ENCODE data around the gene NSMCE3.
"Not testable (repeated sequence)": the region's sequence is repeated elsewhere in the genome, so short reads cannot be mapped to it uniquely, and the experiment has no call there.

Gene NSMCE3

GRCh38 chr15:29268706-29269484, 727 bp downstream of the NSMCE3 start:
- no peak for FAIRE-seq

- FAIRE-seq, result no peak
Observed at GRCh38 chr15:29266052-29266582, 3.5 kb downstream of the NSMCE3 start.

GRCh38 chr15:29263289-29263688, 6.3 kb downstream of the NSMCE3 start:
- FAIRE-seq, result no peak

- no peak for FAIRE-seq
Observed at GRCh38 chr15:29262738-29263137, 6.9 kb downstream of the NSMCE3 start.

- FAIRE-seq, result no peak
Observed at GRCh38 chr15:29260896-29261295, 8.7 kb downstream of the NSMCE3 start.

GRCh38 chr15:29259233-29259632, 10.4 kb downstream of the NSMCE3 start:
- FAIRE-seq, result no peak

- no peak for FAIRE-seq
Observed at GRCh38 chr15:29252234-29252633, 17.4 kb downstream of the NSMCE3 start.

- no peak for FAIRE-seq
Observed at GRCh38 chr15:29244544-29244943, 25.1 kb downstream of the NSMCE3 start.

- FAIRE-seq, result no peak
Observed at GRCh38 chr15:29244123-29244522, 25.5 kb downstream of the NSMCE3 start.

- FAIRE-seq, result no peak
Observed at GRCh38 chr15:29242456-29243242, 27.0 kb downstream of the NSMCE3 start.

GRCh38 chr15:29241207-29241606, 28.4 kb downstream of the NSMCE3 start:
- no peak for FAIRE-seq

GRCh38 chr15:29239395-29239794, 30.2 kb downstream of the NSMCE3 start:
- no peak for FAIRE-seq

GRCh38 chr15:29233566-29233965, 36.1 kb downstream of the NSMCE3 start:
- no peak for FAIRE-seq

GRCh38 chr15:29226436-29227208, 43.0 kb downstream of the NSMCE3 start:
- FAIRE-seq, result no peak

GRCh38 chr15:29225534-29226234, 43.9 kb downstream of the NSMCE3 start:
- no peak for FAIRE-seq

- not testable (repeated sequence) for FAIRE-seq
Observed at GRCh38 chr15:29224987-29225363, 44.6 kb downstream of the NSMCE3 start.

GRCh38 chr15:29224235-29224986, 45.2 kb downstream of the NSMCE3 start:
- FAIRE-seq, result not testable (repeated sequence)

GRCh38 chr15:29223640-29224039, 46.0 kb downstream of the NSMCE3 start:
- FAIRE-seq, result no peak

GRCh38 chr15:29222129-29222853, 47.3 kb downstream of the NSMCE3 start:
- FAIRE-seq, result no peak

- FAIRE-seq, result no peak
Observed at GRCh38 chr15:29220852-29221251, 48.8 kb downstream of the NSMCE3 start.

- no peak for FAIRE-seq
Observed at GRCh38 chr15:29216955-29217354, 52.7 kb downstream of the NSMCE3 start.
